HG02610 (cell line): ENCODE measurements around the gene VWA8.
"Not testable (repeated sequence)": the region's sequence is repeated elsewhere in the genome, so short reads cannot be mapped to it uniquely, and the experiment has no call there.

Experiments
- ATAC-seq: cut with Tn5 transposase; IDR thresholded peaks from one replicate; pipeline ENCODE4 v1.9.1; 2021; ENCODE audit warnings: mild to moderate bottlenecking, moderate library complexity; ENCODE audit not compliant: unreplicated experiment

The VWA8 gene

DNA sequence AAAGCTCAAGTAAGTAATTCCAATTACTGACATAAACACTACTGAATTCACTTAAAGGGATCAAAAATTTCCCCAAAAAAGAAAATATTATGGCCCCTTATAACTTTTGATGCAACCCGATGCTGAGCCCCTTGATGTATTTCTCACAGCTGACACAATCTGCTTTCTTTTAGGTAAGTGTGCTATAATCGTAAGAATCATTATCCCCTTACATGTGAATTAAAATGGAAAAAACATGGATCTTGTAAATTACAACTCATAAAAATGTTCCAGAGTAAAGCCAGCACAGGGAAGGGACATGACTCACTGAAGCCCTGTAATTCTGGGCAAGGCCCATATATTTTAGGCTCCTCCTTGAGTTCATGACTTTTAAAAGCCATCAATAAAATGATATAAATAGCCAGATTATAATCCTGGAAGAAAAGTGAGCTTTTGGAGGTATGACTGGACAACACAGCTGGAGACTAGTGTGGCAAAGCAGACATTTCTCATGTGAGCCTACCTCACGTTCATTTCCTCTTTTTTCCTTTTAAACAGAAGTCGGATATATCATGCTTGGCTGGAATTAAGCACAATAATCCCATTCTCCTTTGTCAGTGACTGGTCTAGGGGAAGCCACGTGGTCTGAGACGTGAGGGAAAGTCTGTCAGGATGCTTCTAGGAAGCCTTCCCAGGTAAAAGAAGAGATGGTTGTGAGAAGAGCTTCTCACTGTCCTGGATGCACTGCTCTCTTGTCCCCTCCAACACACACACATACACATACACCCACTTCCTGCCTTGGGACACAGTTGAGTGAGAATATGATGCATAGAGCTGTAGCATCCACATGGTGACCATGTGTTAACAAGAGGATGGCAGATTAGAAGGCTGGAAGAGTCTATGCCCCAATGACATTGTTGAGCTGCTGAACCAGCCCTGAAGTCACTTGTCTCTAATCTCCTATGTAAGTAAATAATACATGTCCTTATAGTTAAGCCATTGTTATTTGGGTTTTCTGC, 338.2 kb downstream of the VWA8 start:
- no peak for ATAC-seq

- no peak for ATAC-seq
These were observed 339.0 kb downstream of the VWA8 start for GRCh38 chr13:41621716-41622431.

GRCh38 chr13:41617633-41618032, 343.3 kb downstream of the VWA8 start:
- ATAC-seq: not testable (repeated sequence)

DNA sequence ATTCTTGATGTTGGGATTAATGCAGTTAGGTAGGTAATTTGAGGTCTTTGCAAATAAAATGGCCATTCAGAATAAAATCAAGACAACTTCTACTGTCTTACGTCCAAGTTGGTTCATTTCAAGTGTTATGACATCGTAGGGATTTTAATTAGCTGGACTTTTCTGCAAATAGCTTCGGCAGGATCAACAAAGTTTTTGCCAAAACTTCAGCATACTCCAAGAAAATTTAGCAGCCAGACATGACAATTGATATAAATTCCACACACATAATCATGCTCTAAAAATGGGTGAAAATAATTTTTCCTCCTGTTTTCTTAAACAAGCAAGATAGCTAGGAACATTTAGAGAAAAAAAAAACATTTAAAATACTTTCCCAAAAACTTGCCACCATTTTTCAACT, 344.8 kb downstream of the VWA8 start:
- no peak for ATAC-seq

DNA sequence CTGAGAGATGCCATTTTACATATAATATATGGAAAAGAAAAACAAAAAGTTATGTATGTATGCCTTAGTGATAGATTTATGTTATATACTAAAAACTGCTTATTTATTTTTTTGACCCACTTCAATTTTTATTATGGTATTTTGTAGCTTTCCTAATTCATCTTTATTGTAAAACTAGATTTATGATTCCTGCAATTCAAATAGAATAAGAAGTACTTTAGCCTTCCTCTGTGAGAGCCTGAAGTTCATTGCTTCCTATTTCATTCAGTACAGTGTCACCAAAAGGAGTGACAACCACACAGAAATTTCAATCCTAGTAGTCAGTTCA, 345.4 kb downstream of the VWA8 start:
- ATAC-seq: no peak

GRCh38 chr13:41614671-41615527, 346.0 kb downstream of the VWA8 start:
- no peak for ATAC-seq

DNA sequence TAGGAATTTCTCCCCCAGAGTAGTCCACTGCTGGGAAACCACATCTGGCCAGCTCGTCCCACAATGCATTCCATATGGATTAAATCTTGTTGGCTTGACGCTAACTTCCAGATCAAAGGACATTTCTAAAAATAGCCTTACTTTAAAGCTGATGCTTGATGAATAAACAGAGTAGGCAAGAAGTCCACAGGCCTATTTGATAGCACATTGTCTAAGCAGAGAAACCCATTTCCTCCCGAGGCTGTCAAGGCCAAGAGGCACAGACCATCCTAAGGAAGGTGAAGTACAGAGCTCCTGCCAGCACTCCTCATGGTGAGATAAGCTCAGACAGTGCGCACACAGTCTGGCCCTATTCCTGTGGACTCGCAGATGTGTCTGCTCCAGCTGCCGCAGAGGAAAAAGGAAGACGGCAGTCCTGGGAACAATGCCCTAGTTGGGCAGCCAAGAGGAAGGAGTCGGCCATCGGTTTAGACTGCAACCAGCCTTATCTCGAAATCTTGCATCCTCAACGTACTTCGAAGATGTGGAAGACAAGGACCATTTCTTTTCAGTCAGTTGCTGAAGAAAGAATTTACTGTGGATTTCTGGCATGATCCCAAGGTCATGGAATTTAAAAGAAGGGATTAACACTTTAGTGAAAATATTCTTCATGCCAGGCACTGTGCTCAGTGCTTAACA, 346.8 kb downstream of the VWA8 start:
- no peak for ATAC-seq

GRCh38 chr13:41613471-41613870, 347.4 kb downstream of the VWA8 start:
- no peak for ATAC-seq

DNA sequence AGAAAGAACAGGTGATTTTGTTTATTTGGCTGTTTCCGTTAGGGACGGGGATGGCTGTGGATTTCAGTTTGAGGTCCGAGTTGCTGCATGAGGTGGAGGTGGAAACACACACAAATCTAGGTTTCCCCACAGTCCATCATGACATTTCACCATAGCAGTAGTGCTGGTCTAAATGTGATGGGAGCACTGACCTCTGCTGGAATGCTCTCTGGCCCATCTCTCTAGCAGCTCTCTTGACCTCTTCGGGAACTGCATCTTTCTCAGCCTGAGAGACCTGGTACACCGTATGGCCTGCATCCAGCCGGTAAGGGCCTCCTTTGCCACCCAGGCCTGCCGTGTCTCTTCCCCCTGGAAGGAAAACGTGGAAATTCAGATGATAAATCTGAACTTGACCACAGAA, 349.5 kb downstream of the VWA8 start:
- no peak for ATAC-seq

DNA sequence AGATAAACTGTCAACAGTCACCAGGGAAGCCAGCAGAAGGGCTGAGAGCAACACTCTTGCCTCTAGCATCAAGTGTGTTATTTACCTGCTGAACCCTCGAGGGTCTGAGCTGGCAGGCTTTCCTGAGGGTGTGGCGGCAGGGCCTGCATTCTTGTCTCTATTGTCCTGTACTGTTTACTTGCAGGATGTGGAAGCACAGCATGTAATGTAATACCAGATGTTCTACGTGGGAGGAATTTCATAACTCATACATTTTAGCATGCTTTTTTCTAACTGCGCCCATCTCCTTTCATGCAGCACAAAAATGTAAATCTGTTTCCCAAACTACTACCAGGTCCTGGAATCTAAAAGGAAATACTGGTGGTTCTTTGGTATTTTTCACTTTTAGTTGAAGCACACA, 350.5 kb downstream of the VWA8 start:
- no peak for ATAC-seq

DNA sequence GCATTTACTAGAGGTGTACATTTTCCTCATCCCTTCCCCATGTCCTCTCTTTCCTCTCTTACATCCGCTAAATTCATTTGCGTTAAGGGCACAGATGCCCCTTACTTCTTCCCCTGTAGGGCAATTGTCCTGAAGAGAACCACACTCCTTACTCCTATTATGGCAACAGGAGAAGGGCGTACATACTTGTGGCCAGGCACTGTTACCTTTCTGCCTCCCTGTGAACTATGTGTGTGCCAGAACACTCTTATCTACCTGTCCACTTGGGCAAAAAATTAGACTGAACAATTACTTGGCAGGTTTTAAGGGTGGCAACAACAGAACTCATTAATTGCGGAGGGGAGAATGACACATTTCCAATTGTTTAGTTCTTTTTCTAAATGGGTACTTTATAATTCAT, 351.1 kb downstream of the VWA8 start:
- ATAC-seq: no peak

DNA sequence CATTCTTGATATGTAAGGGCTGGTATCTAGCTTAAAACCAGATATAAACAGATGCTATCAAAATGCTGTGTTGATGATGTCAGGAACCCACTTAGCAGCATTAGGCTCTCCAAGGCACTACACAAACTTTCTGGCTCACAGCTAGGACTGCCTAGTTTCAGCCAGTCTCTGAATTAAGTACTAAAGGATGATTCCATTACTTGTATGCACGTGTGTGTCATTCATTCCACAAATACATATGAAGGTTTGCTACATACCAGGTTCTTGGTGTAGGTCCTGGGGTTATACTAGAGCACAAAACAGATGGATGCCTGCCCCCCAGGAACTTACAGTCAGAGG, 352.1 kb downstream of the VWA8 start:
- no peak for ATAC-seq

GRCh38 chr13:41608111-41608838, 352.6 kb downstream of the VWA8 start:
- no peak for ATAC-seq

GRCh38 chr13:41606646-41607045, 354.3 kb downstream of the VWA8 start:
- no peak for ATAC-seq

GRCh38 chr13:41605319-41606285, 355.3 kb downstream of the VWA8 start:
- ATAC-seq: no peak

GRCh38 chr13:41603917-41604316, 357.0 kb downstream of the VWA8 start:
- ATAC-seq: no peak

- no peak for ATAC-seq
These were observed 359.0 kb downstream of the VWA8 start for GRCh38 chr13:41601718-41602445.

DNA sequence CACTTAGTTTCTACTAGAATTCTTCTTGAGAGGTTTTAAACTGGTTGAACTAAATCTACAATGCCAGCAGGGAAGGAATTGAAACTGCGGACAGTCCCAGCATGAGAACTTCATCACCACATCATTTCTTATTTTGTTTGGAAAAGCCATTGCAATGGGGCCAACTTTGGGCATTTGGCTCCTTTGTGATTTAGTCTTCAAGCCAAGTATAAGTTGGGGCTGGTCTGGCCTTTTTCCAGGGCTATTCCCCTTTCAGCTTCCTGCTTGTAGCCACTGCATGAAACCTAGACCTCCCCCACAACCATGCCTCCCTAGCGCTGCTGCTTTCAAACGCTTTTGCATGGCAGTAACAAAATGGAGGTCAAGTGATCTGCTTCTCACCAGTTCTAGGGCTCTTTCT, 361.3 kb downstream of the VWA8 start:
- ATAC-seq: no peak
